Measurements from ENCODE around the gene AGAP1.

Gene AGAP1

GRCh38 chr2:235850771-235851551, 357.1 kb downstream of the AGAP1 start:
- H3K4me2 ChIP-seq (ENCODE audit: low read length) = no peak overlapping the region
- no peaks in the 10 kb centered on the region for H3K79me2 ChIP-seq (ENCODE audit: control insufficient read depth, low read length)
- no peaks in the 10 kb centered on the region for H3K27me3 ChIP-seq (ENCODE audit: control insufficient read depth, low read length)
- H3K4me3 ChIP-seq (ENCODE audit: low read length) = no peak overlapping the region
- H3K9me3 ChIP-seq (ENCODE audit: control insufficient read depth, insufficient read depth, low read length) = no peaks in the 10 kb centered on the region
- H3F3A ChIP-seq (ENCODE audit: control insufficient read depth, insufficient read depth) = no peaks in the 10 kb centered on the region
- H4K20me1 ChIP-seq (ENCODE audit: control insufficient read depth, insufficient read depth, low read depth, low read length) = no peaks in the 10 kb centered on the region
- no peaks in the 10 kb centered on the region for H3K36me3 ChIP-seq (ENCODE audit: control insufficient read depth, low read length)
- H3K27ac ChIP-seq (ENCODE audit: low read depth, low read length) = no peak overlapping the region
- TF ChIP-seq EZH2phosphoT487 (IDR thresholded peaks at IDR 0.05; ENCODE audit: borderline replicate concordance, low read length) (no peak), CTCF (IDR thresholded peaks at IDR 0.05; ENCODE audit: low read depth, low read length, poor library complexity, severe bottlenecking) (no peak)
- no peaks in the 10 kb centered on the region for H3K4me1 ChIP-seq (ENCODE audit: control insufficient read depth, low read length)
- H3K9me2 ChIP-seq (replicated peaks; ENCODE audit: control insufficient read depth, low read length) = no peaks in the 10 kb centered on the region

DNA sequence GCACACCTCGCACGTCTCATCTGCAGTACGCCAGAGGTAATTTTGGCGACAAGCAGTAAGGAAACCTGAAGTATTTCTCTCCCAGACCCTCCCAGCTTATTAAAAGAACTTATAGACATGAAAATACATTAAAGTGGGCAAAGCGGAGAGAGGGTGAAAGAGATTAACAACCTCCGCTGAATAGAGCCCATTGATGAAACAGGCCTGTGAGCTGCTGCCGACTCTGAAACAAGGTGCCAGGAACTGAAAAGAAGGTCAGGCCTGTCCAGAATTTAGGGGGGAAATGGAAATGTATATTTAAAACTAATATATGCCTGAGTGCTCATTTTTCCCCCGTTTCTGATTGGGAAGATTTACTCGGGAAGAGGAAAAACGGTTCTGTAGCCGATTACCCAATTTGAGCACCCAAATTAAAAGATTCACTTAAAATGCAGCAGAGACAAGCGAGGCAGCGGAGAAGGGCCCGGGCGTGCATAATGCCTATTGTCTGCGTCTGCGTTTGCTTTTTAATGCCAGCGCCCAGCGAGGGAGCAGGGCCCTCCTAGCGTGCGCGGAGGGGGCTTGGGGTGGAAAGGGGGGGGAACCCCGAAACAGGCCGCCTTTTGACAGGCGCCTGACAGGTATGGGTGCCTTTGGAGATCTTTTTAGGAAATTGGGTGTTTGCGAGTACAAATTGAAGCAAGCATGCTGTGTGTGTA, 358.1 kb downstream of the AGAP1 start:
- H3K27me3 ChIP-seq (ENCODE audit: control insufficient read depth, low read length) = no peaks in the 10 kb centered on the region
- H3K4me1 ChIP-seq (ENCODE audit: control insufficient read depth, low read length) = no peaks in the 10 kb centered on the region
- no peak for TF ChIP-seq EZH2phosphoT487 (IDR thresholded peaks at IDR 0.05; ENCODE audit: borderline replicate concordance, low read length)
- TF ChIP-seq CTCF (IDR thresholded peaks at IDR 0.05; ENCODE audit: low read depth, low read length, poor library complexity, severe bottlenecking) = no peak
- H3K27ac ChIP-seq (ENCODE audit: low read depth, low read length) = no peak overlapping the region
- no peak overlapping the region for H3K4me3 ChIP-seq (ENCODE audit: low read length)
- H3K9me3 ChIP-seq (ENCODE audit: control insufficient read depth, insufficient read depth, low read length) = no peaks in the 10 kb centered on the region
- no peaks in the 10 kb centered on the region for H3K36me3 ChIP-seq (ENCODE audit: control insufficient read depth, low read length)
- H3K4me2 ChIP-seq (ENCODE audit: low read length) = no peak overlapping the region
- no peaks in the 10 kb centered on the region for H3F3A ChIP-seq (ENCODE audit: control insufficient read depth, insufficient read depth)
- H3K9me2 ChIP-seq (replicated peaks; ENCODE audit: control insufficient read depth, low read length) = no peaks in the 10 kb centered on the region
- no peaks in the 10 kb centered on the region for H3K79me2 ChIP-seq (ENCODE audit: control insufficient read depth, low read length)
- no peaks in the 10 kb centered on the region for H4K20me1 ChIP-seq (ENCODE audit: control insufficient read depth, insufficient read depth, low read depth, low read length)

DNA sequence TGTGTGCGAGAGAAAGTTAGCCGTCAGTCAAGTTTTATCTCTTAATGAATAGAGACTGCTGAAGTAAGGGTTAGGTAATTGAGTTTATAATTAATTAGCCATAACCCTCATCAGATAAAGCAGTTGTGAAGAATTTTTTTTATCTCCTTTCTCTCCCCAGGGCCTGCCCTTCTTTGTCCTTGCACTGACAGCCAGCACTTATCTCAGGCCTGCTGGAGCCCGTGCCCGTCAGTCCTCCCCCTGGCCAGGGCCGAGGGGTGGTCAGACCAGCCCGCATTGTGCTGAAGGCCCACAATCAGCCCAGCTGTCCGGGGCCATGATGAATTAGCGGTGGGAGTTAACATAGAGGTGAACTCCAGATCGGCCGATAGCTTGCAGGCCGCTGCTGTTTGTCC, 358.7 kb downstream of the AGAP1 start:
- Histone ChIP-seq H3K36me3 (ENCODE audit: control insufficient read depth, low read length) (no peaks in the 10 kb centered on the region), H3K4me2 (ENCODE audit: low read length) (no peak overlapping the region)

More for the DNA sequence above, 358.7 kb downstream of the AGAP1 start:
- Histone ChIP-seq H3F3A (ENCODE audit: control insufficient read depth, insufficient read depth) (no peaks in the 10 kb centered on the region), H3K9me2 (replicated peaks; ENCODE audit: control insufficient read depth, low read length) (no peaks in the 10 kb centered on the region), H3K4me1 (ENCODE audit: control insufficient read depth, low read length) (no peaks in the 10 kb centered on the region), H4K20me1 (ENCODE audit: control insufficient read depth, insufficient read depth, low read depth, low read length) (no peaks in the 10 kb centered on the region), H3K4me3 (ENCODE audit: low read length) (no peak overlapping the region), H3K79me2 (ENCODE audit: control insufficient read depth, low read length) (no peaks in the 10 kb centered on the region), H3K9me3 (ENCODE audit: control insufficient read depth, insufficient read depth, low read length) (no peaks in the 10 kb centered on the region), H3K27me3 (ENCODE audit: control insufficient read depth, low read length) (no peaks in the 10 kb centered on the region), H3K27ac (ENCODE audit: low read depth, low read length) (no peak overlapping the region)
- no peak for TF ChIP-seq EZH2phosphoT487 (IDR thresholded peaks at IDR 0.05; ENCODE audit: borderline replicate concordance, low read length)
- TF ChIP-seq CTCF (IDR thresholded peaks at IDR 0.05; ENCODE audit: low read depth, low read length, poor library complexity, severe bottlenecking) = no peak

Measured in DOHH2 (cell line).